HepG2 (cell line): Measurements from ENCODE around the gene MXRA7. TPM values are rescaled to one million over a fixed set of nuclear protein-coding genes. Genes with fewer than 3 reads are reported as not detected.

Experiments
- ARID2 ChIP-seq: sonication (generic); formaldehyde crosslinking; IDR thresholded peaks from 2 replicates; pipeline ENCODE4 v1.8.1; 2022; ENCODE audit warnings: mild to moderate bottlenecking, missing genetic modification reagents, borderline replicate concordance
- BCLAF1 ChIP-seq: fragments of 450-650 bp; IDR thresholded peaks from 2 replicates; pipeline ENCODE4 v1.6.1; 2017; ENCODE audit warnings: mild to moderate bottlenecking
- HCFC1 ChIP-seq: fragments of 150-350 bp; IDR thresholded peaks from 2 replicates; pipeline ENCODE4 v1.6.1; 2014; ENCODE audit warnings: low read depth, low read length
- HES4 ChIP-seq: sonication (generic); formaldehyde crosslinking; IDR thresholded peaks from 2 replicates; pipeline ENCODE4 v1.9.0; 2021; ENCODE audit warnings: mild to moderate bottlenecking, missing genetic modification reagents, borderline replicate concordance
- SIX1 ChIP-seq: sonication (generic); formaldehyde crosslinking; IDR thresholded peaks from 2 replicates; pipeline ENCODE4 v1.4.0; 2020; ENCODE audit warnings: missing genetic modification reagents, borderline replicate concordance
- SPEN ChIP-seq: sonication (generic); formaldehyde crosslinking; IDR thresholded peaks from 2 replicates; pipeline ENCODE4 v1.5.1; 2020; ENCODE audit warnings: low read depth, mild to moderate bottlenecking, missing genetic modification reagents
- TEAD3 ChIP-seq: optimal IDR thresholded peaks from 2 replicates; pipeline ENCODE3; 2016; ENCODE audit warnings: borderline replicate concordance
- ZIK1 ChIP-seq: sonication (generic); formaldehyde crosslinking; IDR thresholded peaks from 2 replicates; pipeline ENCODE4 v1.5.0; 2020; ENCODE audit warnings: mild to moderate bottlenecking, low read depth, missing genetic modification reagents, borderline replicate concordance
- ZNF30 ChIP-seq: sonication (generic); formaldehyde crosslinking; IDR thresholded peaks from 2 replicates; pipeline ENCODE4 v1.5.0; 2020; ENCODE audit warnings: mild to moderate bottlenecking, missing genetic modification reagents
- ZNF512B ChIP-seq: sonication (generic); formaldehyde crosslinking; IDR thresholded peaks from 2 replicates; pipeline ENCODE4 v1.5.1; 2020; ENCODE audit warnings: missing genetic modification reagents, mild to moderate bottlenecking, borderline replicate concordance
- ZNF567 ChIP-seq: sonication (generic); formaldehyde crosslinking; IDR thresholded peaks from 2 replicates; pipeline ENCODE4 v1.8.1; 2023; ENCODE audit warnings: mild to moderate bottlenecking, missing genetic modification reagents, borderline replicate concordance
- ZNF691 ChIP-seq: sonication (generic); formaldehyde crosslinking; IDR thresholded peaks from 2 replicates; pipeline ENCODE4 v1.4.0; 2020; ENCODE audit warnings: missing genetic modification reagents, low read depth, mild to moderate bottlenecking, borderline replicate concordance
- polyA plus RNA-seq, 8 experiments: library from polyadenylated mRNA; depleted of rRNA in 3 of 8; stranded (reverse) in 7 of 8; unstranded in 1 of 8; fragments of >200 nt; fragmentation: Illumina TruSeq in 4 of 8; extraction: Trizol in 4 of 8; gene quantifications; 2 replicates each; pipeline versions ENCODE4 v1.2.1 to v1.2.3, GENCODE V29; 2011 to 2016; ENCODE audit warnings: low read depth in 4 of 8, missing spikeins in 1 of 8, mixed read lengths in 1 of 8; ENCODE audit not compliant: insufficient read depth in 1 of 8
- total RNA-seq, 5 experiments: library from RNA; depleted of rRNA; stranded (reverse); fragments of >200 nt; fragmentation: Illumina TruSeq; extraction: Trizol; gene quantifications; 2 replicates each; pipeline ENCODE4 v1.2.3, GENCODE V29; 2016; ENCODE audit warnings: low read depth in 1 of 5
- TF ChIP-seq, protein P1 (sequence below): IDR thresholded peaks from 2 replicates; pipeline ENCODE4 v1.6.1; 2016; ENCODE audit warnings: low read depth
- TF ChIP-seq, protein P2 (sequence below): sonication (generic); formaldehyde crosslinking; IDR thresholded peaks from 2 replicates; pipeline ENCODE4 v1.5.0; 2020; ENCODE audit warnings: mild to moderate bottlenecking, missing genetic modification reagents, moderate library complexity
- TF ChIP-seq, protein P3 (sequence below): sonication (generic); formaldehyde crosslinking; IDR thresholded peaks from 2 replicates; pipeline ENCODE4 v1.4.0; 2020; ENCODE audit warnings: missing genetic modification reagents

The MXRA7 gene
- total and polyA plus RNA-seq, 2 of the 13 experiments (the other 11 are each of a cell fraction or from before 2014, with no cell fraction given), result 44.8 to 112 TPM

GRCh38 chr17:76681222-76682137 lies 29.3 kb downstream of the MXRA7 start (continued):
- TF ChIP-seq HCFC1 (no peak), ARID2 (no peak), BCLAF1 (no peak), TEAD3 (CRISPR knock-in tag) (peak; percentile 22), HES4 (no peak), ZNF567 (CRISPR knock-in tag) (no peak; the same call in 1 of the 2 replicates), SPEN (CRISPR knock-in tag) (no peak), SIX1 (CRISPR knock-in tag) (no peak), ZIK1 (CRISPR knock-in tag) (no peak), ZNF691 (peak; percentile 27; the same call in 1 of the 2 replicates), ZNF512B (CRISPR knock-in tag) (no peak), ZNF30 (CRISPR knock-in tag) (no peak)
- TF ChIP-seq, protein P1, sequence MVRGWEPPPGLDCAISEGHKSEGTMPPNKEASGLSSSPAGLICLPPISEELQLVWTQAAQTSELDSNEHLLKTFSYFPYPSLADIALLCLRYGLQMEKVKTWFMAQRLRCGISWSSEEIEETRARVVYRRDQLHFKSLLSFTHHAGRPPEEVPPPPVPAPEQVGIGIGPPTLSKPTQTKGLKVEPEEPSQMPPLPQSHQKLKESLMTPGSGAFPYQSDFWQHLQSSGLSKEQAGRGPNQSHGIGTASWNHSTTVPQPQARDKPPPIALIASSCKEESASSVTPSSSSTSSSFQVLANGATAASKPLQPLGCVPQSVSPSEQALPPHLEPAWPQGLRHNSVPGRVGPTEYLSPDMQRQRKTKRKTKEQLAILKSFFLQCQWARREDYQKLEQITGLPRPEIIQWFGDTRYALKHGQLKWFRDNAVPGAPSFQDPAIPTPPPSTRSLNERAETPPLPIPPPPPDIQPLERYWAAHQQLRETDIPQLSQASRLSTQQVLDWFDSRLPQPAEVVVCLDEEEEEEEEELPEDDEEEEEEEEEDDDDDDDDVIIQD (CRISPR knock-in tag), result no peak
- TF ChIP-seq, protein P2, sequence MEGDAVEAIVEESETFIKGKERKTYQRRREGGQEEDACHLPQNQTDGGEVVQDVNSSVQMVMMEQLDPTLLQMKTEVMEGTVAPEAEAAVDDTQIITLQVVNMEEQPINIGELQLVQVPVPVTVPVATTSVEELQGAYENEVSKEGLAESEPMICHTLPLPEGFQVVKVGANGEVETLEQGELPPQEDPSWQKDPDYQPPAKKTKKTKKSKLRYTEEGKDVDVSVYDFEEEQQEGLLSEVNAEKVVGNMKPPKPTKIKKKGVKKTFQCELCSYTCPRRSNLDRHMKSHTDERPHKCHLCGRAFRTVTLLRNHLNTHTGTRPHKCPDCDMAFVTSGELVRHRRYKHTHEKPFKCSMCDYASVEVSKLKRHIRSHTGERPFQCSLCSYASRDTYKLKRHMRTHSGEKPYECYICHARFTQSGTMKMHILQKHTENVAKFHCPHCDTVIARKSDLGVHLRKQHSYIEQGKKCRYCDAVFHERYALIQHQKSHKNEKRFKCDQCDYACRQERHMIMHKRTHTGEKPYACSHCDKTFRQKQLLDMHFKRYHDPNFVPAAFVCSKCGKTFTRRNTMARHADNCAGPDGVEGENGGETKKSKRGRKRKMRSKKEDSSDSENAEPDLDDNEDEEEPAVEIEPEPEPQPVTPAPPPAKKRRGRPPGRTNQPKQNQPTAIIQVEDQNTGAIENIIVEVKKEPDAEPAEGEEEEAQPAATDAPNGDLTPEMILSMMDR (CRISPR knock-in tag), result peak; percentile 94
- TF ChIP-seq, protein P3, sequence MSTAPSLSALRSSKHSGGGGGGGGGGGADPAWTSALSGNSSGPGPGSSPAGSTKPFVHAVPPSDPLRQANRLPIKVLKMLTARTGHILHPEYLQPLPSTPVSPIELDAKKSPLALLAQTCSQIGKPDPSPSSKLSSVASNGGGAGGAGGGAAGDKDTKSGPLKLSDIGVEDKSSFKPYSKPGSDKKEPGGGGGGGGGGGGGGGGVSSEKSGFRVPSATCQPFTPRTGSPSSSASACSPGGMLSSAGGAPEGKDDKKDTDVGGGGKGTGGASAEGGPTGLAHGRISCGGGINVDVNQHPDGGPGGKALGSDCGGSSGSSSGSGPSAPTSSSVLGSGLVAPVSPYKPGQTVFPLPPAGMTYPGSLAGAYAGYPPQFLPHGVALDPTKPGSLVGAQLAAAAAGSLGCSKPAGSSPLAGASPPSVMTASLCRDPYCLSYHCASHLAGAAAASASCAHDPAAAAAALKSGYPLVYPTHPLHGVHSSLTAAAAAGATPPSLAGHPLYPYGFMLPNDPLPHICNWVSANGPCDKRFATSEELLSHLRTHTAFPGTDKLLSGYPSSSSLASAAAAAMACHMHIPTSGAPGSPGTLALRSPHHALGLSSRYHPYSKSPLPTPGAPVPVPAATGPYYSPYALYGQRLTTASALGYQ, result no peak
